NCI-H2196 treated with DMSO at 0.1 percent for 48 hours (cell line): ENCODE results near the gene EPHB2.
"Not testable (repeated sequence)": the region's sequence is repeated elsewhere in the genome, so short reads cannot be mapped to it uniquely, and the experiment has no call there.

ENCODE experiments used
- DNase-seq: peaks from one replicate; lab custom pipeline; 2025; ENCODE audit not compliant: unreplicated experiment; lab: John Stamatoyannopoulos, UW

Gene EPHB2

DNA sequence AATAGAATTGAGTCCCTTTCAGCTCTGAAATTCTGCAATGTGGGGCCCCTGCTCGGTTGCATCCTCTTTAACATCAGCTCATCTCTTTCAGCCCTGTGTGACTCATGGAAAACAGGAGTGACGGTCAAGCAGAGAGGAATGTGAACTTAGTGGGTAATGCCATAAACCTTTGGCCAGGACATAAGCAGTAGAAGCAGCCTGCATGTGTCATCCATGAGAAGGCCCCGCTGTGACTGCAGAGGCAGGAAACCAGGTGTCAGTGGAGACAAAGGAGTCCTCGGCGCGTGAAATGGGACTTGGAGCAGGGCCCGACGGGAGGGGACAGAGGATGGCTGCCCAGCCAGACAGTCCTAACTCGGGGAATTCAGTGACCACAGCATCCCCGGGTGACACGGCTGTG lies 21.1 kb upstream of the EPHB2 start:
- peak; percentile 54 for DNase-seq

GRCh38 chr1:22691031-22691753 lies 19.4 kb upstream of the EPHB2 start:
- no peak for DNase-seq

- DNase-seq: no peak
These were observed 16.5 kb upstream of the EPHB2 start for GRCh38 chr1:22694172-22694571.

DNA sequence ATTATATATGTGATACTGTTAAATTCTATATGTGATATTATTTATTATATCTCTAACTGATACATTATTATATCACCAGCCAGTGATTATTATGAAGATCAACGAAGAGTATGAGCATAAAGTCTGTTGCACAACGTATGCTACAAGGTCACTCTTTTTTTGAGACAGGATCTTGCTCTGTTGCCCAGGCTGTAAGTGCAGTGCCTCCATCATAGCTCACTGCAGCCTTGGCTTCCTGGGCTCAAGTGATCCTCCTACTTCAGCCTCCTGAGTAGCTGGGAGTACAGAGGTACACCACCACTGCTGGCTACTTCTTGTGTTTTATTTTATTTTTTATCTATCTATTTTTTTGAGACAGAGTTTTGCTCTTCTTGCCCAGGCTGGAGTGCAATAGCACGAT lies 14.0 kb upstream of the EPHB2 start:
- DNase-seq: no peak

GRCh38 chr1:22697980-22698379 lies 12.7 kb upstream of the EPHB2 start:
- DNase-seq: no peak

- DNase-seq: no peak
These were observed 10.7 kb upstream of the EPHB2 start for GRCh38 chr1:22699681-22700520.

DNA sequence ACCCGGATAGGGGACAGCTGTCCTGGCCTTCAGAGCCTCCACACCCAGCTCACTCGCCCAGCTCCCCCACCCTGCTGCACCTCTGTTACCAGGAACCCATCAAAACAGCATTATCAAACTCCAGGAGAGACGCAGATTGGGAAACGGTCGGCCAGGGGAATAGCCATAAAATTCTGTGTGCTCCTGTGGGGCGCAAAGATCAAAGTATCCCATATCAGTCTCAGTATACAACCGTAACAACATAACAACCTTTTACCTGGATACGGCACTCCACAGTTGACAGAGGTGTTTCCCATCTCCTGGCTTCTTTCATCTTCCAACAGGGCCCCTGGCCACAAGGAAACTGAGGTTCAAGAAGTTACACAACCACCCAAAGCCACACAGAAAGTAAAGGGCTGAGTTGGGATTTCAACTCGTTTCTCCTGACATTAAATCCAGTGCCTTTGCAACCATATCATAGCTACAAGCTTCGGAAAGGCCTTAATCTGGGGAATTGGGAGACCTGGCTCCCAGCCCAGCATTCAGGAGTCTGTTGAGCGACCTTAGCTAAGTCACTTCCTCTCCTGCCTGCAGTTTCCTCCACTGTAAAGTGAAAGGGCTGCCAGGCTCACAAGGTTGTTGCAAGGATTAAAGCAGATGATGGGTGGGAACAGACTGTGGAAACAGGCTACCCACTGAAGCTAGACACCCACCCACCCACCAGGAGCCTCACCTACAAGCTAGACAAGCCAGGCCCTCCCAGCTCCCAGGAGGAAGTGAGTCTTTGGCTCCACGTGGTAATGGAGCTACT lies 8.1 kb upstream of the EPHB2 start:
- no peak for DNase-seq

DNA sequence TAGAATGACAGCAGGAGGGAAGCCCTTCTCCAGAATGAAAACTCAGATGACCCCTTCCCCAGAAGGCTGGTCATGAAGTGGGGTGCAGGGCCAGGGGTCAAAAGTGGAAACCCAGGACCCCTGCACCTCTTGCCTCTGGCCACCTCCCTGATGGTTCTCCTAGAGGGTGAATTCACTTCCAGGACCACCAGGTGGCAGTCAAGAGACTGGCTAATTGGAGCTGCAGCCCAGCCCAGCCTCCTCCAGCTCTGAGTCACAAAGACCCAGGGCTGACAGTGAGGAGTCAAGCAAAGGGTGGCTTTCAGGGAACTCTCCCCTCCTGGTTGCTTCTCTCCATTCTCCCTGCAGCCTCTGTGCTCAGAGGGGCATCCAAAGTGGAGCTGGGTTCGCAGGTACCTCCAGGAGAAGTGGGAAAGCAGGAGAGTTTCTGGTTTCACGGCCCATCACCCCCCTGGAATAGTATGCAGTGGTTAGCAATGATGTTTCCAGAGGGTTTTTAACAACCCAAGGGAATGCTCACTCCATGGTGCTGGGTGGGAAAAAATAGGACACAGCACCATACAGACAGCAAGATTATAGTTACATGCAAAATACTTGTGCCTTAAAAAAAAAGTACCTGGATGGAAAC lies 6.1 kb upstream of the EPHB2 start:
- DNase-seq: peak; percentile 59

DNA sequence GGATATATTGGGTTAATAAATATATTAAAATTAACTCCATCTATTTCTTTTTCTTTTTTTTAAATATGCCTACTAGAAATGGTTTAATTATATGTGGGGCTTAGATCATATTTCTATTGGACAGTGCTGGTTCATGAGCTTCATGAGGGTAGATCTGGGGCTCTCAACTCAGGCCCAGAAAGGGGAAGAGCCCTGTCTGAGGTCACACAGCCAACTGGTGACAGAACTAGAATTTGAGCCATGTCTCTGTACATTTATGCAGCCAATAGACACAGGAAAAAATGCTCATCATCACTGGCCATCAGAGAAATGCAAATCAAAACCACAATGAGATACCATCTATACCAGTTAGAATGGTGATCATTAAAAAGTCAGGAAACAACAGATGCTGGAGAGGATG lies 5.1 kb upstream of the EPHB2 start:
- no peak for DNase-seq

DNA sequence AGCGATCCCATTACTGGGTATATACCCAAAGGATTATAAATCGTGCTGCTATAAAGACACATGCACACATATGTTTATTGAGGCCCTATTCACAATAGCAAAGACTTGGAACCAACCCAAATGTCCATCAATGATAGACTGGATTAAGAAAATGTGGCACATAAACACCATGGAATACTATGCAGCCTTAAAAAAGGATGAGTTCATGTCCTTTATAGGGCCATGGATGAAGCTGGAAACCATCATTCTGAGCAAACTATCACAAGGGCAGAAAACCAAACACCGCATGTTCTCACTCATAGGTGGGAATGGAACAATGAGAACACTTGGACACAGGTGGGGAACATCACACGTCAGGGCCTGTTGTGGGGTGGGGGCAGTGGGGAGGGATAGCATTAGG lies 4.5 kb upstream of the EPHB2 start:
- not testable (repeated sequence) for DNase-seq

DNA sequence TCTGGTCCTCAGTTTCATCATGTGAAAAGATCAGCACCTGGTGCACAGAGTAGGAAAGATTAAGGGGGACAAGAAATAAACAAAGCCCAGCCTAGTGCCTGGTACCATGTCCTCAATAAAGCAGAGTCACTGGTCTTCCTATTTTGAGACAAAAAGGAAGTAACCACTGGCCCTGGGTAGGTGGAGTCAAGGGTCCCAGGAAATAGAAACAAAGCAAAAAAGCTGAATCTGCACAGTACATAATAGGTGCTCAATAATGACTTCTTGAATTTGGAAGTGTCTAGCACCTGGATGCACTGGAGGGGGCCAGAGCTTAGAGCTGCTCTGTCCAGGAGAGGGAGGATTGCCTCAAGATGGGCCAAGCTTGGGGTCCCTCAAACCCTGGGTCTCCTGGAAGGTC lies 1.9 kb upstream of the EPHB2 start:
- no peak for DNase-seq

GRCh38 chr1:22709227-22709626 lies 1.4 kb upstream of the EPHB2 start:
- no peak for DNase-seq

- peak; percentile 24 for DNase-seq
These were observed 543 bp upstream of the EPHB2 start for GRCh38 chr1:22709891-22710700.

DNA sequence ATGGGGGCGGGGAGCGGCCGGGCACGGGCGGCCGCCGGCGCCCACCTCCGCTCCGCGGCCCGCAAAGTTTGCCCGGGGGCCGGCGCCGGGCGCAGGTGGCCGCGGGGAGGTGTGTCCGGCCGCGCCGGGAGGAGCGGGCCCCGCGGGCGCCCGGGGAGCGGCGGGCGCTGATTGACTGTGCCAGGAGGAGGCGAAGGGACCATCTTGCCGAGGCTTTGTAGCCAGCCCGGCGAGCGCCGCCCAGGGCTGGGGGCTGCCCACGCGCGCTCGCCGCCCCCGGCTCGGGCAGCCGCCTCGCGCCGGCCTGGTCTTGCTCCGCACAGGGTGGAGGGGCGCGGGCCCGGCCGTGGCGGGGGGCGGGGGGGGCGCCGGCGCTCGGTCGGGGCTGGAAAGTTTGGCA lies 432 bp downstream of the EPHB2 start:
- no peak for DNase-seq

- DNase-seq: no peak
These were observed 1.2 kb downstream of the EPHB2 start for GRCh38 chr1:22711591-22712501.

DNA sequence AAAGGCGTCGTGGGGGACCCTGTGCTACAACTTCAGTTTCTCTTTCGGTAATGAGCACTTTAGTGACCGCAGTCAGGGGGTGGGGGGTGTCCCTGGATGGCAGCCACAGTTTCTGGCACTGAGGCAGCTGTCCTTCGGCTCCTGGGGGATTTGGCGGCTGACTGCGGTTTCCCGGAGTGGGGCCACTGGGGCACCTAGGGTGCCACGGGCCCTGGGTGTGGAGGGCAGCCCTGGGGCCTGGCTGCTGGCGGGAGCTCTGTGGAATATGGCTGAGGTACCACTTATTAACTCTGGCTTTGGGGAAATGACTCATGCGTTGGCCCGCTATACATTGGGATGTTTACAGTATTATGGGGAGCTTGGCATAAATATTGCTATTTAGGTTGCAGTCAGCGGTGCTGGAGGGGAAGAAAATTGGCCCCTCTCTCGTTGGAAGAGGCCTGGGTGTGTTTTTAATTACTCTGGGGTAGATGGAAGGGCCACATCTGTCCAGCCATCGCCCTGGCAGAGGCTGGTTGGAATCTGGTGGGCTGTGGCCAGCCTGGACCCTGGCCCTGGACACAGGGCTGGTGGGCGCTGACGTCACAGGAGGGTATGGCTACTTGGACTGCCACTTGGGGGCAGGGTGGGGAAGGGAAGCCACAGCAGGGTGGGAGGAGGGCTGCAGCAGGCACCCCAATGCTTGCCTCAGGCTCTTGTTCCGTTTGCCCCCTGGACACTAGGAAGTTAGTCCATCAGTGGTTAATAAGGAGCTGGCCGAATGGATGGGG lies 2.0 kb downstream of the EPHB2 start:
- DNase-seq: no peak

- no peak for DNase-seq
These were observed 3.8 kb downstream of the EPHB2 start for GRCh38 chr1:22714455-22714854.

- peak; percentile 50 for DNase-seq
These were observed 6.6 kb downstream of the EPHB2 start for GRCh38 chr1:22717037-22717760.
